ENCODE results near the gene SAT2.

SAT2 gene

GRCh38 chr17:7577327-7578199 is 50.1 kb downstream of the SAT2 start:
- no peak for DNase-seq

DNA sequence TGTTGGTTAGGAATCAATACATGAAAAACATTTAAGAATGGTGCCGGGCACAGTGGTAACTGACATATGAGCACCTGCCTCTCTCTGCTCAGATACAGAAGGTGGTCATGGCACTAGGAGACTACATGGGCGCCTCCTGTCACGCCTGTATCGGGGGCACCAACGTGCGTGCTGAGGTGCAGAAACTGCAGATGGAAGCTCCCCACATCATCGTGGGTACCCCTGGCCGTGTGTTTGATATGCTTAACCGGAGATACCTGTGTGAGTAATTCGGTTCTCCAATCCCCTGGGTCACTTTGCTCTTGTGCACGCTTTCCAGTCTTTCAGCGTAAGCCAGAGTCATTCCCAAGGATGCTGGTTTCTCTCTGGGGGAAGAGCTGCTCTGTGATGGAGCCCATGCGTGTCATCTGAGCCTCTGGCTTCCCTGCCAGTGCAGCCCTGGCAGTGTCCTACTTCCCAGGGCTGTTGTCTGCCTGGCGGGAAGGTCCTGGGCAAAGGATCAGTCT is 51.1 kb downstream of the SAT2 start:
- no peak for DNase-seq
